ENCODE data around the gene HIBCH. TPM values are rescaled to one million over a fixed set of nuclear protein-coding genes. Genes with fewer than 3 reads are reported as not detected.

The HIBCH gene
- total and polyA plus RNA-seq, 2 of the 13 experiments (the other 11 are each of a cell fraction or from before 2014, with no cell fraction given), result 18.8 to 49.5 TPM

GRCh38 chr2:190200603-190201002 lies 119.0 kb downstream of the HIBCH start:
- ATAC-seq (no peak), DNase-seq (ENCODE audit: low spot score) (no peak), FAIRE-seq (no peak)
- H3K4me3 ChIP-seq (replicated peaks in 1 of 3; ENCODE audit: insufficient read depth in 1 of 3, low read depth in 2 of 3, low read length in 3 of 3), result no peak overlapping the region
- H4K20me1 ChIP-seq (ENCODE audit: insufficient read depth, low read length), result no peaks in the 10 kb centered on the region
- H3K27ac ChIP-seq (ENCODE audit: extremely low read length, insufficient read depth, low read length), result no peak overlapping the region
- in situ Hi-C loops (cut with HindIII; ENCODE audit: extremely low pct_ligation_motif_present, low pct_unique_long_range_greater_than_20kb) (no loop called here), intact Hi-C loops (cut with micrococcal nuclease; ENCODE audit: unreplicated experiment) (no loop called here)
- BruUV-seq (replicated peaks), result no TSS peak
- WGBS (ENCODE audit: low lambda C conversion rate), result 88% methylated on average over 1 of the region's 1 CpG
- no peak overlapping the region for H3K4me2 ChIP-seq (ENCODE audit: low read depth, low read length)
- no peaks in the 10 kb centered on the region for H3K4me1 ChIP-seq (ENCODE audit: insufficient read depth, low read length)
- POLR2A ChIA-PET, result no interaction called here
- CTCF ChIA-PET (ENCODE audit: low intra/inter-chr PET ratio, low total read pairs), result no interaction called here
- TF ChIP-seq TBL1XR1 (IDR thresholded peaks at IDR 0.05; ENCODE audit: borderline replicate concordance, low read length, partially characterized antibody), result no peak
- no peak for TF ChIP-seq RXRA (CRISPR knock-in tag; IDR thresholded peaks at IDR 0.05)
- TF ChIP-seq TGIF2 (CRISPR knock-in tag; IDR thresholded peaks at IDR 0.05), result no peak
- no peak for TF ChIP-seq KLF6 (CRISPR knock-in tag; IDR thresholded peaks at IDR 0.05)
- TF ChIP-seq FOXO1 (CRISPR knock-in tag; IDR thresholded peaks at IDR 0.05), result no peak
- TF ChIP-seq EZH2 (conservative IDR thresholded peaks at IDR 0.05; ENCODE audit: low read depth, low read length), result no peak
- TF ChIP-seq REST (IDR thresholded peaks at IDR 0.05; ENCODE audit: borderline replicate concordance in 1 of 2, low read depth in 1 of 2, low read length in 2 of 2), result no peak
- no peak for TF ChIP-seq DZIP1 (CRISPR knock-in tag; IDR thresholded peaks at IDR 0.05)
- TF ChIP-seq ZNF101 (CRISPR knock-in tag; IDR thresholded peaks at IDR 0.05; ENCODE audit: borderline replicate concordance, low read depth), result no peak
- TF ChIP-seq ZNF10 (CRISPR knock-in tag; IDR thresholded peaks at IDR 0.05; ENCODE audit: borderline replicate concordance, low read depth), result no peak
- TF ChIP-seq NR2F1 (CRISPR knock-in tag; IDR thresholded peaks at IDR 0.05), result no peak
- TF ChIP-seq ATF5 (CRISPR knock-in tag; IDR thresholded peaks at IDR 0.05; ENCODE audit: low read depth), result no peak
- TF ChIP-seq, protein P1, sequence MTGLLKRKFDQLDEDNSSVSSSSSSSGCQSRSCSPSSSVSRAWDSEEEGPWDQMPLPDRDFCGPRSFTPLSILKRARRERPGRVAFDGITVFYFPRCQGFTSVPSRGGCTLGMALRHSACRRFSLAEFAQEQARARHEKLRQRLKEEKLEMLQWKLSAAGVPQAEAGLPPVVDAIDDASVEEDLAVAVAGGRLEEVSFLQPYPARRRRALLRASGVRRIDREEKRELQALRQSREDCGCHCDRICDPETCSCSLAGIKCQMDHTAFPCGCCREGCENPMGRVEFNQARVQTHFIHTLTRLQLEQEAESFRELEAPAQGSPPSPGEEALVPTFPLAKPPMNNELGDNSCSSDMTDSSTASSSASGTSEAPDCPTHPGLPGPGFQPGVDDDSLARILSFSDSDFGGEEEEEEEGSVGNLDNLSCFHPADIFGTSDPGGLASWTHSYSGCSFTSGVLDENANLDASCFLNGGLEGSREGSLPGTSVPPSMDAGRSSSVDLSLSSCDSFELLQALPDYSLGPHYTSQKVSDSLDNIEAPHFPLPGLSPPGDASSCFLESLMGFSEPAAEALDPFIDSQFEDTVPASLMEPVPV (CRISPR knock-in tag; IDR thresholded peaks at IDR 0.05), result no peak
- no peak for TF ChIP-seq KDM5B (CRISPR knock-in tag; IDR thresholded peaks at IDR 0.05; ENCODE audit: borderline replicate concordance)
- H3K79me2 ChIP-seq (ENCODE audit: insufficient read depth, low read length), result no peaks in the 10 kb centered on the region
- H3K27me3 ChIP-seq (ENCODE audit: control insufficient read depth in 1 of 2, insufficient read depth in 2 of 2, low read length in 2 of 2), result no peaks in the 10 kb centered on the region
- H3K9ac ChIP-seq (ENCODE audit: insufficient read depth, low read depth, low read length), result no peak overlapping the region
- peaks cover 1 to 29% of the 10 kb centered on the region in 2 experiments; a peak in 4 of 5 replicates for H3K36me3 ChIP-seq (replicated peaks in 1 of 2; ENCODE audit: control insufficient read depth in 1 of 2, insufficient read depth in 2 of 2, low read length in 2 of 2)
- H2AFZ ChIP-seq (ENCODE audit: low read length), result no peak overlapping the region
- H3K9me3 ChIP-seq (ENCODE audit: low read length), result no peaks in the 10 kb centered on the region
